A673 (cell line): ENCODE measurements around the gene TRMT61A.

Experiments used
- EZH2 ChIP-seq: fragments of 200-600 bp; sonication (generic); IDR thresholded peaks from 2 replicates; pipeline ENCODE4 v1.6.1; 2017; ENCODE audit warnings: borderline replicate concordance, low read depth, mild to moderate bottlenecking, mixed read lengths, antibody characterized with exemption, low read length; ENCODE audit not compliant: poor library complexity, severe bottlenecking
- TF ChIP-seq, protein P1 (sequence below): fragments of 300-800, 200-600 bp; sonication (generic); conservative IDR thresholded peaks from 2 replicates; pipeline ENCODE4 v1.5.1; 2017; ENCODE audit warnings: low read depth, mild to moderate bottlenecking, antibody characterized with exemption, low read length, moderate library complexity, mixed read lengths

DNA sequence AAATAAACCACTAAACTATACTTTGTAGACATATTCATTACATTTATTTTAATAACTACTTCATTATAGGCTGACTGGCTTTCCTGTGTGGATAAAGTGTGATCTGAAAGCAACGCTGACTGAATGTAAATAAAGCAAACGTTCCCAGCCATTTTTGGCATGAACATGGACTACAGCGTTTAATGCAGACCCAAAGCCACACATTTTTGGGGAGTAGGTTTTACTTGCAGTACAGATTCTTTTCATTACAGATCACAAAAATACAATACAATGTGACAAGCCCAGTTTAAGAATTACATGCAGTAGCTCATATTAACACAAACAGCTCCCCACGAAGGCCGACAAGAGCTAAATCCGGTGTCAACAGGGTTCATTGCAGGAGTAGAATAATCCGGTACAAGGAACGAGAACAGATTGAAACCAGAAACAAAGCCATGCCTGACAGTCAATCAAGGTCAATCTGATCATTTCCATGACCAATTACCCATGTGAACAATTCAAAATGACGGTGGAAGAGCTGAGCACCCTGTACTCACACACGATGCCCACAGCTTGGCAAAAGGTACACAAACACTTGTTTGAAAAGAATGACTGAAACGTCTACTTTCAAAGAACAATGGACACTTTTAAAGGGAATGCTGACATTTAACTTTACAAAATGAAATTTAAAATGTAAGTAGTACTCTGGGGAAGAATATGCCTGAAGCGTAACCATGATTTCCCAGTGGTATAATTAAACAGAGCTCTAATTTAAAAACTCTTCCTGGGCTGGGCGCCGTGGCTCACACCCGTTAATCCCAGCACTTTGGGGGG is 28.2 kb downstream of the TRMT61A start:
- no peak for TF ChIP-seq EZH2
- TF ChIP-seq, protein P1, sequence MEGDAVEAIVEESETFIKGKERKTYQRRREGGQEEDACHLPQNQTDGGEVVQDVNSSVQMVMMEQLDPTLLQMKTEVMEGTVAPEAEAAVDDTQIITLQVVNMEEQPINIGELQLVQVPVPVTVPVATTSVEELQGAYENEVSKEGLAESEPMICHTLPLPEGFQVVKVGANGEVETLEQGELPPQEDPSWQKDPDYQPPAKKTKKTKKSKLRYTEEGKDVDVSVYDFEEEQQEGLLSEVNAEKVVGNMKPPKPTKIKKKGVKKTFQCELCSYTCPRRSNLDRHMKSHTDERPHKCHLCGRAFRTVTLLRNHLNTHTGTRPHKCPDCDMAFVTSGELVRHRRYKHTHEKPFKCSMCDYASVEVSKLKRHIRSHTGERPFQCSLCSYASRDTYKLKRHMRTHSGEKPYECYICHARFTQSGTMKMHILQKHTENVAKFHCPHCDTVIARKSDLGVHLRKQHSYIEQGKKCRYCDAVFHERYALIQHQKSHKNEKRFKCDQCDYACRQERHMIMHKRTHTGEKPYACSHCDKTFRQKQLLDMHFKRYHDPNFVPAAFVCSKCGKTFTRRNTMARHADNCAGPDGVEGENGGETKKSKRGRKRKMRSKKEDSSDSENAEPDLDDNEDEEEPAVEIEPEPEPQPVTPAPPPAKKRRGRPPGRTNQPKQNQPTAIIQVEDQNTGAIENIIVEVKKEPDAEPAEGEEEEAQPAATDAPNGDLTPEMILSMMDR = no peak
